ENCODE results near the gene YPEL2. TPM values are rescaled to one million over a fixed set of nuclear protein-coding genes. Genes with fewer than 3 reads are reported as not detected.

Gene YPEL2
- polyA plus RNA-seq, 1 of the 3 experiments (the other 2 are of a cell fraction): 3.2 TPM

DNA sequence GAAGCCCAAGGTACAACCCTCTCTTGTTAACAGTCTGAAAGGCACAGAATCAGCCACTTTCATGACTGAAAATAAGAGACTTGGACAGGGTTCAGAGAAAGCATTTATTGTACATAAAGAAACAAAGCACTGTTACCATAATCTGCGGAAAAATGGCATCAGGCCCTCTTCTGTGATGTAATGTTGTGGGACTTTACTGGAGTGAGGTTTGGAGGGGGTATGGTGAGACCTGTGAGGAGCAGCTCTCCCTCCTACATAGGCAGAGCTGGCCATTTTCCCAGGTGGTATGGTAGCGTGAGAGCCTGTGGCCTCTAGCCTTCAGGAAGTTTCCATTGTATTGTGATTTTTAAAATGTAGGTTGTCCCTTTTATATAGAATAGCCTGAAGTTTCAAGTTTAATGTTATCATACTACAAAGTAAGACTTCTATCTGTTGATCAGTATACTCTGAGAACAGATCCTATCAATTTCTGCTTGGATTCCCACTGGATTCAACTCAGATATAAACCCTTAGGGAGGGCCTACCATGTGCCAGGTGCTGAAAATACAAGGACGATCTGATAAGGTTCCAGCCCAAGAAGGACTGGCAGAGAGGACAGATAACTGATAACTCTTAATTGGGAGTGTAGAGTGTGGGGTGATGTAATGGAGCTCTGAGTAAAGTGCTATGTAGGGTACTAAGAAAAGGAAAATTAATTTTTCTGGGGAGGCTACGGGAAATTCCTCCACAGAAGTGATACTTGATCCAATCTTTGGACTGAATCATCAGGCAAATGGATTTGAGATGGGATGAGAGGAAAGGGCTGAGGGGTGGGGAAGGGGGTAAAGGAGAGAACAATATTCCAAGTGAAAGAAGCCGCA lies 4.1 kb upstream of the YPEL2 start (continued):
- TF ChIP-seq REST (IDR thresholded peaks at IDR 0.05; ENCODE audit: low read depth, low read length): no peak

DNA sequence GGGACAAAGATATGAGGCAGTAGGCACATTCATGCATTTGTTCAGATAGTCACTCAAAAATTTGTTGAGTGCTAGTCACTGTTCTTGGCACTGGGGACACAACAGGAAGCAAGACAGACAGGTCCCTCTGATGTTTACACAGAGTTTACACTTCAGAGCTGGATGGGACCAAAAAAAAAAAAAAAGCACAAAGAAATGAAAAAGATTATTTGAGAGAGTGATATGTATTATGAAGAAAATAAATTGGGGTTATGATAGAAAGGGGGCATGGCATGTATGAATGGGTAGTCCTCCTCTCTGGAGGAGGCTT lies 3.5 kb upstream of the YPEL2 start:
- POLR2A ChIA-PET: no interaction called here
- Histone ChIP-seq H4K20me1 (ENCODE audit: insufficient read depth) (no peaks in the 10 kb centered on the region; the same call in 1 of the 2 replicates), H3K36me3 (replicated peaks in 1 of 2; ENCODE audit: control insufficient read depth in 1 of 2, insufficient read depth in 2 of 2, low read length in 1 of 2) (no peaks in the 10 kb centered on the region), H3K4me1 (ENCODE audit: control insufficient read depth in 1 of 2, insufficient read depth in 2 of 2, low read depth in 1 of 2, low read length in 1 of 2) (peaks cover 17 to 39% of the 10 kb centered on the region in 2 experiments), H3K27me3 (ENCODE audit: insufficient read depth) (no peaks in the 10 kb centered on the region), H3F3A (replicated peaks; ENCODE audit: insufficient read depth) (peaks cover 15% of the 10 kb centered on the region), H3K9me3 (no peaks in the 10 kb centered on the region), H3K27ac (ENCODE audit: low read depth in 2 of 2, low read length in 1 of 2) (peak overlapping the region; percentile 17 to 55; a peak in 2 of 4 replicates), H3K4me2 (no peak overlapping the region), H3K4me3 (ENCODE audit: low read depth in 2 of 2, low read length in 1 of 2) (no peak overlapping the region), H3K9ac (no peak overlapping the region), H2AFZ (ENCODE audit: low read depth) (no peak overlapping the region), H3K9me2 (no peaks in the 10 kb centered on the region), H3K79me2 (ENCODE audit: insufficient read depth) (peaks cover 7% of the 10 kb centered on the region; the same call in 1 of the 2 replicates)
- CTCF ChIA-PET: interaction anchor here (1.2 to 18.2 kb wide), 9 partner anchors 11 to 231 kb away, joined by 3 to 569 read pairs (median 5); no protein-coding TSS in a partner anchor
- DNase-seq: peak; percentile 4
- TF ChIP-seq, protein P1, sequence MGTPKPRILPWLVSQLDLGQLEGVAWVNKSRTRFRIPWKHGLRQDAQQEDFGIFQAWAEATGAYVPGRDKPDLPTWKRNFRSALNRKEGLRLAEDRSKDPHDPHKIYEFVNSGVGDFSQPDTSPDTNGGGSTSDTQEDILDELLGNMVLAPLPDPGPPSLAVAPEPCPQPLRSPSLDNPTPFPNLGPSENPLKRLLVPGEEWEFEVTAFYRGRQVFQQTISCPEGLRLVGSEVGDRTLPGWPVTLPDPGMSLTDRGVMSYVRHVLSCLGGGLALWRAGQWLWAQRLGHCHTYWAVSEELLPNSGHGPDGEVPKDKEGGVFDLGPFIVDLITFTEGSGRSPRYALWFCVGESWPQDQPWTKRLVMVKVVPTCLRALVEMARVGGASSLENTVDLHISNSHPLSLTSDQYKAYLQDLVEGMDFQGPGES (IDR thresholded peaks at IDR 0.05; ENCODE audit: low read depth, low read length): no peak
- no peak for TF ChIP-seq TEAD4 (IDR thresholded peaks at IDR 0.05; ENCODE audit: borderline replicate concordance, insufficient read depth)
- no peak for TF ChIP-seq MEF2A (IDR thresholded peaks at IDR 0.05; ENCODE audit: borderline replicate concordance, low read depth)
- no peak for TF ChIP-seq NFIC (IDR thresholded peaks at IDR 0.05; ENCODE audit: borderline replicate concordance)
- no peak for TF ChIP-seq MXI1 (IDR thresholded peaks at IDR 0.05; ENCODE audit: low read depth, low read length)
- no peak for TF ChIP-seq REST (IDR thresholded peaks at IDR 0.05; ENCODE audit: low read depth, low read length)
- TF ChIP-seq, protein P2, sequence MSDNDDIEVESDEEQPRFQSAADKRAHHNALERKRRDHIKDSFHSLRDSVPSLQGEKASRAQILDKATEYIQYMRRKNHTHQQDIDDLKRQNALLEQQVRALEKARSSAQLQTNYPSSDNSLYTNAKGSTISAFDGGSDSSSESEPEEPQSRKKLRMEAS (IDR thresholded peaks at IDR 0.05; ENCODE audit: low read depth): no peak
- TF ChIP-seq POLR2AphosphoS5 (IDR thresholded peaks at IDR 0.05; ENCODE audit: low read depth, low read length): no peak
- TF ChIP-seq ELF1 (IDR thresholded peaks at IDR 0.05): no peak
- no peak for TF ChIP-seq GABPA (IDR thresholded peaks at IDR 0.05; ENCODE audit: low read depth)

Data from SK-N-SH (cell line).